ENCODE data around the gene FIGN. TPM values are rescaled to one million over a fixed set of nuclear protein-coding genes. Genes with fewer than 3 reads are reported as not detected.

FIGN gene
- polyA plus RNA-seq, 1 donor from 2014 or later = 0.71 TPM

GRCh38 chr2:163775304-163775703 lies 39.5 kb upstream of the FIGN start:
- Histone ChIP-seq H3K9me3 (ENCODE audit: low read length) (no peaks in the 10 kb centered on the region), H3K9ac (ENCODE audit: low read length) (no peak overlapping the region), H3F3A (ENCODE audit: insufficient read depth, low read length, poor library complexity, severe bottlenecking) (no peaks in the 10 kb centered on the region), H3K4me2 (ENCODE audit: low read length) (no peak overlapping the region), H2AFZ (ENCODE audit: low read depth, low read length) (no peak overlapping the region), H3K36me3 (ENCODE audit: insufficient read depth, low read length) (no peaks in the 10 kb centered on the region), H3K9me2 (ENCODE audit: insufficient read depth, low read length) (no peaks in the 10 kb centered on the region), H3K27ac (ENCODE audit: low read length) (no peak overlapping the region), H4K20me1 (ENCODE audit: insufficient read depth) (no peaks in the 10 kb centered on the region), H3K27me3 (ENCODE audit: insufficient read depth, low read depth, low read length) (no peaks in the 10 kb centered on the region), H3K4me3 (ENCODE audit: low read length) (no peak overlapping the region), H3K79me2 (replicated peaks; ENCODE audit: insufficient read depth, low read length) (no peaks in the 10 kb centered on the region)
- TF ChIP-seq EZH2 (IDR thresholded peaks at IDR 0.05; ENCODE audit: borderline replicate concordance, insufficient read depth, low read length, poor library complexity, severe bottlenecking) (no peak), MXI1 (conservative IDR thresholded peaks at IDR 0.05; ENCODE audit: poor library complexity, severe bottlenecking) (no peak), POLR2AphosphoS5 (IDR thresholded peaks at IDR 0.05) (no peak), SMC3 (conservative IDR thresholded peaks at IDR 0.05; ENCODE audit: poor library complexity) (no peak)

GRCh38 chr2:163774862-163775261 lies 39.1 kb upstream of the FIGN start:
- Histone ChIP-seq H3K4me2 (ENCODE audit: low read length) (no peak overlapping the region), H3K27ac (ENCODE audit: low read length) (no peak overlapping the region), H2AFZ (ENCODE audit: low read depth, low read length) (no peak overlapping the region)

More at GRCh38 chr2:163774862-163775261, 39.1 kb upstream of the FIGN start:
- Histone ChIP-seq H3K9me3 (ENCODE audit: low read length) (no peaks in the 10 kb centered on the region), H3K9me2 (ENCODE audit: insufficient read depth, low read length) (no peaks in the 10 kb centered on the region), H3K79me2 (replicated peaks; ENCODE audit: insufficient read depth, low read length) (no peaks in the 10 kb centered on the region), H3K9ac (ENCODE audit: low read length) (no peak overlapping the region), H3F3A (ENCODE audit: insufficient read depth, low read length, poor library complexity, severe bottlenecking) (no peaks in the 10 kb centered on the region), H3K27me3 (ENCODE audit: insufficient read depth, low read depth, low read length) (no peaks in the 10 kb centered on the region), H3K36me3 (ENCODE audit: insufficient read depth, low read length) (no peaks in the 10 kb centered on the region), H4K20me1 (ENCODE audit: insufficient read depth) (no peaks in the 10 kb centered on the region), H3K4me3 (ENCODE audit: low read length) (no peak overlapping the region)
- no peak for TF ChIP-seq MXI1 (conservative IDR thresholded peaks at IDR 0.05; ENCODE audit: poor library complexity, severe bottlenecking)
- no peak for TF ChIP-seq SMC3 (conservative IDR thresholded peaks at IDR 0.05; ENCODE audit: poor library complexity)
- no peak for TF ChIP-seq RAD21 (conservative IDR thresholded peaks at IDR 0.05)
- TF ChIP-seq POLR2AphosphoS5 (IDR thresholded peaks at IDR 0.05) = no peak
- no peak for TF ChIP-seq REST (IDR thresholded peaks at IDR 0.05; ENCODE audit: borderline replicate concordance)
- no peak for TF ChIP-seq EZH2 (IDR thresholded peaks at IDR 0.05; ENCODE audit: borderline replicate concordance, insufficient read depth, low read length, poor library complexity, severe bottlenecking)
- no peak for TF ChIP-seq EP300 (conservative IDR thresholded peaks at IDR 0.05; ENCODE audit: poor library complexity, severe bottlenecking)
- TF ChIP-seq TAF1 (IDR thresholded peaks at IDR 0.05; ENCODE audit: low read depth) = no peak
- no peak for TF ChIP-seq CTCF (IDR thresholded peaks at IDR 0.05; ENCODE audit: poor library complexity, severe bottlenecking)
